Stimulated activated naive CD8-positive, alpha-beta T cell treated with anti-CD3 and anti-CD28 coated beads, Interleukin-15, Interleukin-2, amounts not matched to agents 100 ng/mL and 50 ng/mL, for 24 hours (primary cell): Measurements from ENCODE around the gene PCDHA6.
"Not testable (repeated sequence)": the region's sequence is repeated elsewhere in the genome, so short reads cannot be mapped to it uniquely, and the experiment has no call there.

Experiments
- H3K27ac Mint-ChIP-seq: one replicate; pipeline ENCODE4 v1.8.0; 2021; ENCODE audit warnings: mild to moderate bottlenecking, mixed read lengths
- H3K27me3 Mint-ChIP-seq: one replicate; pipeline ENCODE4 v1.8.0; 2021; ENCODE audit warnings: mixed read lengths
- H3K36me3 Mint-ChIP-seq: one replicate; pipeline ENCODE4 v1.8.0; 2021; ENCODE audit warnings: low read depth, mixed read lengths
- H3K4me1 Mint-ChIP-seq: one replicate; pipeline ENCODE4 v1.8.0; 2021; ENCODE audit warnings: low read depth, mixed read lengths
- H3K4me3 Mint-ChIP-seq: one replicate; pipeline ENCODE4 v1.8.0; 2021; ENCODE audit warnings: mild to moderate bottlenecking, mixed read lengths
- H3K9me3 Mint-ChIP-seq: one replicate; pipeline ENCODE4 v1.8.0; 2021; ENCODE audit warnings: mixed read lengths

The PCDHA6 gene

DNA sequence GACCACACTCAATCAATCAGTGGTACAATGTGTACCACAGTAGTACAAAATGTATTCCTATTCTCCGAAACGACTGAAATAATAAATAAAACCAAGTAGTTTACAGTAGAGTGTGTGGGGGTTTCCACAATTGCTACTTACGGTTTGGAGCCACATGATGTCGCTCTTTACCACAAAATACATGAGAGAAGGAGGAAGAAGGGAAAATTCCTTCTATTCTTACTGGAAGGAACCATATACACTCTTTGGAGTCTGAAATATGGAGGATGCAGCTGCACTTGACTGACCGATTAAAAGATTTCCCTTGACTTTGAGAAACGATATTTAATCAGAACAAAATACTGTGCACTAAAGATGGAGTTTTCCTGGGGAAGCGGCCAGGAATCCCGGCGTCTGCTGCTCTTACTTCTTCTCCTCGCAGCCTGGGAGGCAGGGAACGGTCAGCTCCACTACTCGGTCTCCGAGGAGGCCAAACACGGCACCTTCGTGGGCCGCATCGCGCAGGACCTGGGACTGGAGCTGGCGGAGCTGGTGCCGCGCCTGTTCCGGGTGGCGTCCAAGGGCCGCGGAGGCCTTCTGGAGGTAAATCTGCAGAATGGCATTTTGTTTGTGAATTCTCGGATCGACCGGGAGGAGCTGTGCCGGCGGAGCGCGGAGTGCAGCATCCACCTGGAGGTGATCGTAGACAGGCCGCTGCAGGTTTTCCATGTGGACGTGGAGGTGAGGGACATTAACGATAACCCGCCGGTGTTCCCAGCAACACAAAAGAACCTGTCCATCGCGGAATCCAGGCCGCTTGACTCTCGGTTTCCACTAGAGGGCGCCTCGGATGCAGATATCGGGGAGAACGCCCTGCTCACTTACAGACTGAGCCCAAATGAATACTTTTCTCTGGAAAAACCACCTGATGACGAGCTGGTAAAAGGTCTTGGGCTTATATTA lies 20.7 kb upstream of the PCDHA6 start, which contains the start of gene PCDHA4:
TSS of gene PCDHA4 (plus strand) at position 235 of the 942 bp plus-strand sequence.
- no peak within 1 kb of the TSS for H3K27ac Mint-ChIP-seq
- peaks cover 28% of the 10 kb centered on the region for H3K9me3 Mint-ChIP-seq
- no peaks in the 10 kb centered on the region for H3K4me1 Mint-ChIP-seq
- H3K4me3 Mint-ChIP-seq = no peak within 1 kb of the TSS
- H3K27me3 Mint-ChIP-seq = peaks cover 37% of the 10 kb centered on the region
- H3K36me3 Mint-ChIP-seq = peaks cover 5% of the 10 kb centered on the region

- Mint-ChIP-seq H3K27me3 (peaks cover 36% of the 10 kb centered on the region), H3K9me3 (peaks cover 32% of the 10 kb centered on the region)
- not testable (repeated sequence) for H3K4me1 Mint-ChIP-seq, H3K36me3 Mint-ChIP-seq, H3K4me3 Mint-ChIP-seq, H3K27ac Mint-ChIP-seq
Observed at GRCh38 chr5:140808241-140808888, 19.4 kb upstream of the PCDHA6 start.

DNA sequence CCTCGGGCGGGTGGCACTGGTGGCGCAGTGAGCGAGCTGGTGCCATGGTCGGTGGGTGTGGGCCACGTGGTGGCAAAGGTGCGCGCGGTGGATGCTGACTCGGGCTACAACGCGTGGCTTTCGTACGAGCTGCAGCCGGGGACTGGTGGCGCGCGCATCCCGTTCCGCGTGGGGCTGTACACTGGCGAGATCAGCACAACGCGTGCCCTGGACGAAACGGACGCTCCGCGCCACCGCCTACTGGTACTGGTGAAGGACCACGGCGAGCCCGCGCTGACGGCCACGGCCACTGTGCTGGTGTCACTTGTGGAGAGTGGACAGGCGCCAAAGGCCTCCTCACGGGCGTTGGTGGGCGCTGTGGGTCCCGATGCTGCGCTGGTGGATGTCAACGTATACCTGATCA lies 18.9 kb upstream of the PCDHA6 start:
- Mint-ChIP-seq H3K27me3 (peaks cover 31% of the 10 kb centered on the region), H3K36me3 (peaks cover 4% of the 10 kb centered on the region), H3K9me3 (peaks cover 30% of the 10 kb centered on the region), H3K4me1 (no peaks in the 10 kb centered on the region), H3K27ac (no peak overlapping the region), H3K4me3 (no peak overlapping the region)

- no peak within 1 kb of the TSS for H3K27ac Mint-ChIP-seq
- H3K4me1 Mint-ChIP-seq = no peaks in the 10 kb centered on the region
- H3K27me3 Mint-ChIP-seq = peaks cover 12% of the 10 kb centered on the region
Observed at GRCh38 chr5:140821375-140822280, 6.1 kb upstream of the PCDHA6 start, which contains the start of gene PCDHA5. Gene PCDHA5, plus strand, starts transcription at chr5:140821613.

GRCh38 chr5:140822281-140822629 lies 5.5 kb upstream of the PCDHA6 start:
- Mint-ChIP-seq H3K9me3 (peaks cover 14% of the 10 kb centered on the region), H3K4me1 (no peaks in the 10 kb centered on the region), H3K4me3 (no peak overlapping the region), H3K36me3 (peaks cover 4% of the 10 kb centered on the region), H3K27ac (no peak overlapping the region), H3K27me3 (peaks cover 18% of the 10 kb centered on the region)

More at GRCh38 chr5:140821375-140822280, 6.1 kb upstream of the PCDHA6 start, which contains the start of gene PCDHA5:
- H3K4me3 Mint-ChIP-seq = no peak within 1 kb of the TSS
- H3K9me3 Mint-ChIP-seq = peaks cover 8% of the 10 kb centered on the region
- H3K36me3 Mint-ChIP-seq = peaks cover 4% of the 10 kb centered on the region

DNA sequence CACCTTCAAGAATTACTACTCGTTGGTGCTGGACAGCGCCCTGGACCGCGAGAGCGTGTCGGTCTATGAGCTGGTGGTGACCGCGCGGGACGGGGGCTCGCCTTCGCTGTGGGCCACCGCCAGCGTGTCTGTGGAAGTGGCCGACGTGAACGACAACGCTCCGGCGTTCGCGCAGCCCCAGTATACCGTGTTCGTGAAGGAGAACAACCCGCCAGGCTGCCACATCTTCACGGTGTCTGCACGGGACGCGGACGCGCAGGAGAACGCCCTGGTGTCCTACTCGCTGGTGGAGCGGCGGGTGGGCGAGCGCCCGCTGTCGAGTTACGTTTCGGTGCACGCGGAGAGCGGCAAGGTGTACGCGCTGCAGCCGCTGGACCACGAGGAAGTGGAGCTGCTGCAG lies 4.8 kb upstream of the PCDHA6 start:
- not testable (repeated sequence) for H3K4me3 Mint-ChIP-seq, H3K36me3 Mint-ChIP-seq, H3K27ac Mint-ChIP-seq, H3K4me1 Mint-ChIP-seq
- Mint-ChIP-seq H3K27me3 (peaks cover 25% of the 10 kb centered on the region), H3K9me3 (peaks cover 18% of the 10 kb centered on the region)

GRCh38 chr5:140823475-140823874 lies 4.3 kb upstream of the PCDHA6 start:
- peaks cover 6% of the 10 kb centered on the region for H3K36me3 Mint-ChIP-seq
- peaks cover 30% of the 10 kb centered on the region for H3K27me3 Mint-ChIP-seq
- no peak overlapping the region for H3K4me3 Mint-ChIP-seq
- no peaks in the 10 kb centered on the region for H3K4me1 Mint-ChIP-seq
- H3K27ac Mint-ChIP-seq = no peak overlapping the region
- peaks cover 20% of the 10 kb centered on the region for H3K9me3 Mint-ChIP-seq

DNA sequence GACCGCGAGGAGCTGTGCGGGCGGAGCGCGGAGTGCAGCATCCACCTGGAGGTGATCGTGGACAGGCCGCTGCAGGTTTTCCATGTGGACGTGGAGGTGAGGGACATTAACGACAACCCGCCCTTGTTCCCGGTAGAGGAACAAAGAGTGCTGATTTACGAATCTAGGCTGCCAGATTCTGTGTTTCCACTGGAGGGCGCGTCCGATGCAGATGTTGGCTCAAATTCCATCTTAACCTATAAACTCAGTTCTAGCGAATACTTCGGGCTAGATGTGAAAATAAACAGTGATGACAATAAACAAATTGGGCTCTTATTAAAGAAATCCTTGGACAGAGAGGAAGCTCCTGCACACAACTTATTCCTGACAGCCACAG lies 590 bp downstream of the PCDHA6 start:
- H3K27ac Mint-ChIP-seq = no peak overlapping the region
- H3K4me1 Mint-ChIP-seq = no peaks in the 10 kb centered on the region
- peaks cover 13% of the 10 kb centered on the region for H3K36me3 Mint-ChIP-seq
- H3K9me3 Mint-ChIP-seq = peaks cover 38% of the 10 kb centered on the region
- peaks cover 58% of the 10 kb centered on the region for H3K27me3 Mint-ChIP-seq
- H3K4me3 Mint-ChIP-seq = no peak overlapping the region

GRCh38 chr5:140829511-140830501 lies 2.0 kb downstream of the PCDHA6 start:
- H3K4me3 Mint-ChIP-seq, H3K4me1 Mint-ChIP-seq, H3K27ac Mint-ChIP-seq: not testable (repeated sequence)
- Mint-ChIP-seq H3K36me3 (peaks cover 16% of the 10 kb centered on the region), H3K27me3 (peaks cover 66% of the 10 kb centered on the region), H3K9me3 (peaks cover 42% of the 10 kb centered on the region)

- Mint-ChIP-seq H3K9me3 (peaks cover 21% of the 10 kb centered on the region), H3K27me3 (peaks cover 39% of the 10 kb centered on the region), H3K27ac (no peak within 1 kb of the TSS), H3K4me1 (no peaks in the 10 kb centered on the region), H3K4me3 (no peak within 1 kb of the TSS), H3K36me3 (peaks cover 11% of the 10 kb centered on the region)
Observed at GRCh38 chr5:140833993-140834392, 6.2 kb downstream of the PCDHA6 start, which contains the start of gene PCDHA7. Gene PCDHA7, plus strand, starts transcription at chr5:140834269. Its CDS starts 115 bp downstream, at chr5:140834384.

- H3K4me3 Mint-ChIP-seq, H3K4me1 Mint-ChIP-seq, H3K27ac Mint-ChIP-seq: not testable (repeated sequence)
- peaks cover 40% of the 10 kb centered on the region for H3K27me3 Mint-ChIP-seq
- H3K36me3 Mint-ChIP-seq = peaks cover 11% of the 10 kb centered on the region
- peaks cover 20% of the 10 kb centered on the region for H3K9me3 Mint-ChIP-seq
Observed at GRCh38 chr5:140834439-140835008, 6.8 kb downstream of the PCDHA6 start.

GRCh38 chr5:140835622-140836510 lies 8.1 kb downstream of the PCDHA6 start:
- peaks cover 47% of the 10 kb centered on the region for H3K27me3 Mint-ChIP-seq
- H3K4me3 Mint-ChIP-seq = no peak overlapping the region
- H3K4me1 Mint-ChIP-seq = no peaks in the 10 kb centered on the region
- H3K27ac Mint-ChIP-seq = no peak overlapping the region
- H3K9me3 Mint-ChIP-seq = peaks cover 25% of the 10 kb centered on the region
- peaks cover 11% of the 10 kb centered on the region for H3K36me3 Mint-ChIP-seq
